ENCODE results near the gene NR2C2. TPM values are rescaled to one million over a fixed set of nuclear protein-coding genes. Genes with fewer than 3 reads are reported as not detected.

NR2C2 gene
- total and polyA plus RNA-seq, 3 donors from 2014 or later, result 52.6 to 87.5 (median 85.2) TPM

DNA sequence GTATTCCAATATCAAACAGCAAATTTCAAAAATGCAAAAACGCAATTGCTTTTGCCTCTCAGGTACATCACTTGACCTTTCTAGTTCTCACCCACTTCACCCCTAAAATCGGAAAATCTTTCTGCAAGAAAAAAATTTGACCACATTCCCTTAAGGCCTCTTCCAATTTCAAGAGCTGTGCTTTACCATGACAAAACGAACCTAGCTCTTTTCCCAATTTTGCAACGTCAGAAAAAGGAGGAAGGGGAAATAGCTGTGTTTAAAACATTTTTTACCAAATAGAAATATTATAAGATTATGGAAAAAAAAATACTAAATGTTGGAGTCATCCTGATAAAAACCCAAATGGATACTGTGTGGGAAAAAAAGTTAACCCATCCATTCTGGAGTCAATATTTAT lies 1.1 kb upstream of the NR2C2 start:
- peaks cover 21% of the 10 kb centered on the region for H3K4me1 ChIP-seq
- 21 to 22% methylated on average over 4 of the region's 4 CpGs for WGBS, 2 donors
- intact Hi-C loops (cut with DNase I; ENCODE audit: low total_unique reads), result no loop called here
- peak overlapping the region; percentile 93 to 94 for H3K4me3 ChIP-seq
- H3K27me3 ChIP-seq, result no peaks in the 10 kb centered on the region
- peak overlapping the region in 1 of 2 donors; percentile 99 for H3K27ac ChIP-seq
- no peaks in the 10 kb centered on the region for H3K9me3 ChIP-seq
- DNase-seq, result no peak
- no peaks in the 10 kb centered on the region for H3K36me3 ChIP-seq (ENCODE audit: low read depth, missing control alignments)
- no peak for TF ChIP-seq POLR2A (IDR thresholded peaks at IDR 0.05)
- TF ChIP-seq, protein P1, sequence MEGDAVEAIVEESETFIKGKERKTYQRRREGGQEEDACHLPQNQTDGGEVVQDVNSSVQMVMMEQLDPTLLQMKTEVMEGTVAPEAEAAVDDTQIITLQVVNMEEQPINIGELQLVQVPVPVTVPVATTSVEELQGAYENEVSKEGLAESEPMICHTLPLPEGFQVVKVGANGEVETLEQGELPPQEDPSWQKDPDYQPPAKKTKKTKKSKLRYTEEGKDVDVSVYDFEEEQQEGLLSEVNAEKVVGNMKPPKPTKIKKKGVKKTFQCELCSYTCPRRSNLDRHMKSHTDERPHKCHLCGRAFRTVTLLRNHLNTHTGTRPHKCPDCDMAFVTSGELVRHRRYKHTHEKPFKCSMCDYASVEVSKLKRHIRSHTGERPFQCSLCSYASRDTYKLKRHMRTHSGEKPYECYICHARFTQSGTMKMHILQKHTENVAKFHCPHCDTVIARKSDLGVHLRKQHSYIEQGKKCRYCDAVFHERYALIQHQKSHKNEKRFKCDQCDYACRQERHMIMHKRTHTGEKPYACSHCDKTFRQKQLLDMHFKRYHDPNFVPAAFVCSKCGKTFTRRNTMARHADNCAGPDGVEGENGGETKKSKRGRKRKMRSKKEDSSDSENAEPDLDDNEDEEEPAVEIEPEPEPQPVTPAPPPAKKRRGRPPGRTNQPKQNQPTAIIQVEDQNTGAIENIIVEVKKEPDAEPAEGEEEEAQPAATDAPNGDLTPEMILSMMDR (IDR thresholded peaks at IDR 0.05), result no peak

DNA sequence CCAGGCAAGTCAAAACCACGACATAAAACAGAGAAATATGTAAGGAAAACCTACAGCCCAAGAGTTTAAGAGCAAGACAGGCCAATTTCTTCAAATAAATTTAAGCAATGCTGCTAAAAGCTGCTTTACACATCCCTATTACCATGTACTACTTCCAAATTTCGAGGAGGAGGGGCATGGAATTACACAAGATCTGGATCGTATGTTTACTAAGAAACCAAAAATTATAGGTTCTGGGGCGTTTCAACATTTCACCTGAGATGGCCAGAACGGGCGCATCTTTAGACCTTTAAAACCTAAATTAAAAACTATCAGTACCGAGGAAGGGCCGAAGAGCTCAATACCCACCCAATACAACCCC lies 664 bp upstream of the NR2C2 start:
- Histone ChIP-seq H3K4me3 (peak overlapping the region; percentile 93 to 94), H3K27ac (peak overlapping the region; percentile 87 to 99), H3K9me3 (no peaks in the 10 kb centered on the region), H3K36me3 (ENCODE audit: low read depth, missing control alignments) (no peaks in the 10 kb centered on the region), H3K27me3 (no peaks in the 10 kb centered on the region), H3K4me1 (peaks cover 21% of the 10 kb centered on the region)
- TF ChIP-seq, protein P1 (IDR thresholded peaks at IDR 0.05), result no peak
- TF ChIP-seq POLR2A (IDR thresholded peaks at IDR 0.05), result no peak
- intact Hi-C loops (cut with DNase I; ENCODE audit: low total_unique reads), result no loop called here
- DNase-seq, result no peak
- WGBS, 2 donors, result 2 to 3% methylated on average over 8 of the region's 8 CpGs

DNA sequence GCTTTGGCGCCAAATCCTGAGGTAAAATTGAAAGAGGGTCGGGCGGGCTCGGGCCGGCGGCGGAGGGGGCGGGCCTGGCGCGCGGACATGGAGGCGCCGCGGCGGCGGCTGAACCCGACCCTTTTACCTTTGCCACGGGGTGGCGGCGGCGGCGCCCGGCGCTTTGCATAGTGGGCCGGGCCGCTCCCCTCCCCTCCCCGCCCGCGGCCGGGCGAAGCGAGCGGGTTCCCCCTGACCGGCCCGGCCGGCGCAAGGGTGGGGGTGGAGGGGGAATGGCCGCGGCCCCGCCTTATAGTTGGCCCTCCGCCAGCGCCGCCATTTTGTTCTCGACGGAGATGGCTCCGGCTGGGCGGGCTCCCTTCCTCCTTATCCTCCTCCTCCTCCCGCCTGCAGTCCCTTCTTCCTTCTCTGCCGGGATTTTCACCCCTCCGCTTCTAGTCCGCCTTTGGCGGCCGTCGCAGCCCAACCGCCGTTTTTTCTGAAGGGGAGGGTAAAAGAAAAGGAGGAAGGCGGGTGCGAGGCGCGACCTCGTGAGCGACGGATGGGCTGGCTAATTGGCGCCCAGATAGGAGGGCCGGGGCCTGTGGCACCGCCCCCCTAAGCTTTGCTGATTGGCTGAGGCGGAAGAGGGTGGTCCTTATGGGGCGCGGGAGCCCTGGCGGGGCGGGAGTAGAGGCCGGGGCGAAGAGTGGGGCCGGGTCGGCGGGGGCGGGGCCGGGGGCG lies 664 bp downstream of the NR2C2 start:
- Histone ChIP-seq H3K4me1 (peaks cover 13% of the 10 kb centered on the region), H3K36me3 (ENCODE audit: low read depth, missing control alignments) (no peaks in the 10 kb centered on the region), H3K27me3 (no peaks in the 10 kb centered on the region), H3K9me3 (no peaks in the 10 kb centered on the region), H3K27ac (peak overlapping the region; percentile 98 to 99), H3K4me3 (peak overlapping the region; percentile 93 to 94)
- peak; percentile 98 for DNase-seq
- TF ChIP-seq, protein P1 (IDR thresholded peaks at IDR 0.05), result no peak
- no peak for TF ChIP-seq POLR2A (IDR thresholded peaks at IDR 0.05)
- intact Hi-C loops (cut with DNase I; ENCODE audit: low total_unique reads), result no loop called here
- 1% methylated on average over 34 to 78 of the region's 79 CpGs for WGBS, 2 donors

DNA sequence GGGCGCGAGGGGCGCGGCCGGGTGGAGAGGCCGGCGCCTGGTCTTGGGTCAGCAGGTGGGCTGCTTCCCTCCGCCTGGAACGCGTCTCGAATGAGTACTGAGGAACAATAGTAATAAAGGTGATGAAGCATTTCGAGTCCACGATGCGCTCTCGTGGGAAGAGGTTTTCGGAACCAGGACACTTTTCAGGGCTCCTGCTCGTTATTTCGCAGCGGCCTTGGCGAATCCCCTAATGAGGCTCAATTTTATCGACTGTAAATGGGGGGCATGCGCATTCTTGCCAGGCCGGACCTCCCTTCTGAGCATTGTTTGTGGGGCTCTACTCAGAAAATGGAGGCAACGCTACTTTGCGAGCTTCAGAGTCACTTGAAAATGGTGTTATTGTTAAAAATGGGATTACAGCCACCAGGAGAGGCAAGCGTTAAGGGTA lies 1.2 kb downstream of the NR2C2 start:
- H3K9me3 ChIP-seq, result no peaks in the 10 kb centered on the region
- peaks cover 13% of the 10 kb centered on the region for H3K4me1 ChIP-seq
- peak overlapping the region; percentile 93 to 94 for H3K4me3 ChIP-seq
- DNase-seq, result no peak
- no peak for TF ChIP-seq POLR2A (IDR thresholded peaks at IDR 0.05)
- TF ChIP-seq, protein P1 (IDR thresholded peaks at IDR 0.05), result no peak
- intact Hi-C loops (cut with DNase I; ENCODE audit: low total_unique reads), result no loop called here
- peak overlapping the region; percentile 72 to 99 for H3K27ac ChIP-seq
- H3K27me3 ChIP-seq, result no peaks in the 10 kb centered on the region
- 1 to 2% methylated on average over 22 to 26 of the region's 26 CpGs for WGBS, 2 donors
- H3K36me3 ChIP-seq (ENCODE audit: low read depth, missing control alignments), result no peaks in the 10 kb centered on the region

DNA sequence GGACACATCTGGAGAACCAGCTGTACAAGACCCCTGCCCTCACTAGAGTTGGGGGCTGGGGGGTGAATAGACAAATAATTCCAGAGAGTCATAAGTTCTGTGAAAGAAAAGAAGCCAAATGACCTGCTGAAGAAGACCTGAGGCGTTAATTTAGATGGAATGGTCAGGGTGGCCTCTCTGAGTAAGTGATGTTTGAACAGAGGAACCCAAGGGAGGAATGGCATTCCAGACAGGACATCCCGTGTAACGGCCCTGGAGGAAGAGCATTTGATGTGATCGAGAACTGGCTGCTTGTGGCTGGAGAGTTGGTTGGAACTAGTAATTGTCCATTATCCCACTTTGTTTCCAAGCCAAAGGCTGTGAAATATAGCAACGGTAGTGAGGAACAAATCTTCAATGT lies 1.7 kb downstream of the NR2C2 start:
- intact Hi-C loops (cut with DNase I; ENCODE audit: low total_unique reads), result no loop called here
- WGBS, 2 donors, result 9 to 15% methylated on average over 5 of the region's 5 CpGs
- Histone ChIP-seq H3K4me1 (peaks cover 13% of the 10 kb centered on the region), H3K9me3 (no peaks in the 10 kb centered on the region), H3K4me3 (peak overlapping the region; percentile 93 to 94), H3K27ac (peak overlapping the region; percentile 72 to 99), H3K27me3 (no peaks in the 10 kb centered on the region), H3K36me3 (ENCODE audit: low read depth, missing control alignments) (no peaks in the 10 kb centered on the region)
- no peak for DNase-seq
- TF ChIP-seq POLR2A (IDR thresholded peaks at IDR 0.05), result no peak
- TF ChIP-seq, protein P1 (IDR thresholded peaks at IDR 0.05), result no peak
